WTC11 (cell line): ENCODE results near the gene C3orf85. TPM values are rescaled to one million over a fixed set of nuclear protein-coding genes. Genes with fewer than 3 reads are reported as not detected.

Source experiments
- ATAC-seq: fragments of 200-7000 bp; cut with Tn5 transposase; 2 replicates; pipeline ENCODE4 v1.10.0; 2021; ENCODE audit warnings: mild to moderate bottlenecking, moderate library complexity
- CTCF ChIA-PET: fragments of 300-600 bp; sonication (Branson Sonifier 250); formaldehyde crosslinking; loops from one replicate; lab custom pipeline; 2021; ENCODE audit warnings: antibody characterized with exemption; lab: Charles Lee
- POLR2A ChIA-PET: fragments of 350-600 bp; sonication (Branson Sonifier 250); formaldehyde crosslinking; loops from one replicate; lab custom pipeline; 2021; ENCODE audit warnings: antibody characterized with exemption; lab: Charles Lee
- DNase-seq: peaks from one replicate; pipeline ENCODE4 v3.0.0; 2021; ENCODE audit warnings: low spot score
- H3K27ac Mint-ChIP-seq: 2 replicates; pipeline ENCODE4 v1.8.0; 2021; ENCODE audit warnings: mixed read lengths
- H3K27me3 Mint-ChIP-seq: 2 replicates; pipeline ENCODE4 v1.8.0; 2021; ENCODE audit warnings: low read depth, mild to moderate bottlenecking, moderate library complexity, mixed read lengths
- H3K36me3 Mint-ChIP-seq: 2 replicates; pipeline ENCODE4 v1.8.0; 2021; ENCODE audit warnings: mixed read lengths
- H3K4me1 Mint-ChIP-seq: 2 replicates; pipeline ENCODE4 v1.8.0; 2022; ENCODE audit warnings: mixed read lengths
- H3K4me3 Mint-ChIP-seq: 2 replicates; pipeline ENCODE4 v1.8.0; 2021; ENCODE audit warnings: mild to moderate bottlenecking, moderate library complexity, mixed read lengths
- H3K9me3 Mint-ChIP-seq: 2 replicates; pipeline ENCODE4 v1.8.0; 2021; ENCODE audit warnings: mixed read lengths
- CREB1 ChIP-seq: sonication (generic); formaldehyde crosslinking; IDR thresholded peaks from 2 replicates; pipeline ENCODE4 v1.8.0; 2023; ENCODE audit warnings: mild to moderate bottlenecking, missing genetic modification reagents
- EMX1 ChIP-seq: fragments of 250-450 bp; sonication (Bioruptor Pico); IDR thresholded peaks from 2 replicates; pipeline ENCODE4 v1.8.0; 2021; ENCODE audit warnings: mild to moderate bottlenecking
- ETV6 ChIP-seq: sonication (generic); formaldehyde crosslinking; IDR thresholded peaks from 2 replicates; pipeline ENCODE4 v1.8.1; 2022; ENCODE audit warnings: mild to moderate bottlenecking, missing genetic modification reagents
- FOXP1 ChIP-seq: sonication (generic); formaldehyde crosslinking; IDR thresholded peaks from 2 replicates; pipeline ENCODE4 v1.8.0; 2022; ENCODE audit warnings: missing genetic modification reagents, mild to moderate bottlenecking, moderate library complexity, borderline replicate concordance
- IRF2 ChIP-seq: sonication (generic); formaldehyde crosslinking; IDR thresholded peaks from 2 replicates; pipeline ENCODE4 v1.8.0; 2022; ENCODE audit warnings: low read depth, missing genetic modification reagents, borderline replicate concordance
- MYBL2 ChIP-seq: sonication (generic); formaldehyde crosslinking; IDR thresholded peaks from 2 replicates; pipeline ENCODE4 v1.8.1; 2023; ENCODE audit warnings: mild to moderate bottlenecking, moderate library complexity, missing genetic modification reagents
- NFE2L1 ChIP-seq: sonication (generic); formaldehyde crosslinking; IDR thresholded peaks from 2 replicates; pipeline ENCODE4 v1.8.1; 2023; ENCODE audit warnings: missing genetic modification reagents
- SOX15 ChIP-seq: fragments of 250-450 bp; sonication (Bioruptor Pico); IDR thresholded peaks from 2 replicates; pipeline ENCODE4 v1.9.0; 2021; ENCODE audit warnings: mild to moderate bottlenecking
- TCF7 ChIP-seq: sonication (generic); formaldehyde crosslinking; IDR thresholded peaks from 2 replicates; pipeline ENCODE4 v1.8.0; 2022; ENCODE audit warnings: mild to moderate bottlenecking, low read depth, missing genetic modification reagents, moderate library complexity
- ZNF317 ChIP-seq: sonication (generic); formaldehyde crosslinking; IDR thresholded peaks from 2 replicates; pipeline ENCODE4 v1.8.1; 2023; ENCODE audit warnings: low read depth, mild to moderate bottlenecking, moderate library complexity, missing genetic modification reagents, borderline replicate concordance
- ZNF423 ChIP-seq: fragments of 250-450 bp; sonication (Bioruptor Pico); IDR thresholded peaks from 2 replicates; pipeline ENCODE4 v2.1.2; 2022; ENCODE audit warnings: mild to moderate bottlenecking, moderate library complexity
- total RNA-seq: library from RNA; stranded (reverse); gene quantifications from 3 replicates; pipeline ENCODE4 v1.2.3, GENCODE V29; 2021
- TF ChIP-seq, protein P1 (sequence below): sonication (generic); formaldehyde crosslinking; IDR thresholded peaks from 2 replicates; pipeline ENCODE4 v1.8.1; 2023; ENCODE audit warnings: mild to moderate bottlenecking, moderate library complexity, missing genetic modification reagents
- TF ChIP-seq, protein P2 (sequence below): sonication (generic); formaldehyde crosslinking; IDR thresholded peaks from 2 replicates; pipeline ENCODE4 v1.8.1; 2022; ENCODE audit warnings: low read depth, missing genetic modification reagents, borderline replicate concordance
- TF ChIP-seq, protein P3 (sequence below): fragments of 200-600 bp; IDR thresholded peaks from 2 replicates; pipeline ENCODE4 v1.8.0; 2022; ENCODE audit warnings: antibody characterized with exemption
- TF ChIP-seq, protein P4 (sequence below): sonication (generic); formaldehyde crosslinking; IDR thresholded peaks from 2 replicates; pipeline ENCODE4 v1.8.1; 2023; ENCODE audit warnings: mild to moderate bottlenecking, missing genetic modification reagents, borderline replicate concordance

Gene C3orf85
- total RNA-seq, 1 experiment from 2014 or later = not detected

DNA sequence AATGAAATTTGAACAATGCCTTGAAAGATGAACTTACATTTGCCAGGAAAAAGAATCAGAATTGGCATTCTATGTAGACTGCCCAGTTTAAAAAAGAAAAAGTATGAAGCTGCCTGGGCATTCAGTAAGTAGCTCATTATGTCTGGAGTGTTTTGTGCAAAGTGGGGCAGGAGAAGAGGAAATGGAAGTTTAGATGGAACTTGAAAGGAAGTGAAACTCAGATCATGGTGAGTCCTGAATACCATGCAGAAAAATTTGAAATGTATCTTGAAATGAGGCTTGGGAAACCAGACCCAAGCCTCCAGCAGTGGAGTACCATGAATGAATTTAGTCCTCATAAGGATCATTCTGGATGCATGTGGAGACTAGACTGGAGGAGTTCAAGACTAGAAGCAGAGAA is 13.8 kb upstream of the C3orf85 start:
- ATAC-seq (no peak), DNase-seq (no peak)
- peaks cover 10% of the 10 kb centered on the region for H3K36me3 Mint-ChIP-seq
- no peak overlapping the region for H3K4me3 Mint-ChIP-seq
- H3K27me3 Mint-ChIP-seq = peaks cover 5% of the 10 kb centered on the region
- no peak overlapping the region for H3K27ac Mint-ChIP-seq
- ChIA-PET CTCF (no interaction called here), POLR2A (no interaction called here)
- H3K9me3 Mint-ChIP-seq = peaks cover 10% of the 10 kb centered on the region
- H3K4me1 Mint-ChIP-seq = 0 out of 2 replicates have a peak, but pooled peaks cover 2% of the 10 kb centered on the region
- TF ChIP-seq NFE2L1 (CRISPR knock-in tag) (no peak), CREB1 (CRISPR knock-in tag) (no peak), SOX15 (CRISPR knock-in tag) (no peak), MYBL2 (CRISPR knock-in tag) (no peak), IRF2 (CRISPR knock-in tag) (no peak), FOXP1 (CRISPR knock-in tag) (no peak), ZNF423 (CRISPR knock-in tag) (no peak), ZNF317 (CRISPR knock-in tag) (no peak), TCF7 (no peak)
- TF ChIP-seq, protein P1, sequence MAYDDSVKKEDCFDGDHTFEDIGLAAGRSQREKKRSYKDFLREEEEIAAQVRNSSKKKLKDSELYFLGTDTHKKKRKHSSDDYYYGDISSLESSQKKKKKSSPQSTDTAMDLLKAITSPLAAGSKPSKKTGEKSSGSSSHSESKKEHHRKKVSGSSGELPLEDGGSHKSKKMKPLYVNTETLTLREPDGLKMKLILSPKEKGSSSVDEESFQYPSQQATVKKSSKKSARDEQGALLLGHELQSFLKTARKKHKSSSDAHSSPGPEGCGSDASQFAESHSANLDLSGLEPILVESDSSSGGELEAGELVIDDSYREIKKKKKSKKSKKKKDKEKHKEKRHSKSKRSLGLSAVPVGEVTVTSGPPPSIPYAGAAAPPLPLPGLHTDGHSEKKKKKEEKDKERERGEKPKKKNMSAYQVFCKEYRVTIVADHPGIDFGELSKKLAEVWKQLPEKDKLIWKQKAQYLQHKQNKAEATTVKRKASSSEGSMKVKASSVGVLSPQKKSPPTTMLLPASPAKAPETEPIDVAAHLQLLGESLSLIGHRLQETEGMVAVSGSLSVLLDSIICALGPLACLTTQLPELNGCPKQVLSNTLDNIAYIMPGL = no peak
- TF ChIP-seq, protein P2, sequence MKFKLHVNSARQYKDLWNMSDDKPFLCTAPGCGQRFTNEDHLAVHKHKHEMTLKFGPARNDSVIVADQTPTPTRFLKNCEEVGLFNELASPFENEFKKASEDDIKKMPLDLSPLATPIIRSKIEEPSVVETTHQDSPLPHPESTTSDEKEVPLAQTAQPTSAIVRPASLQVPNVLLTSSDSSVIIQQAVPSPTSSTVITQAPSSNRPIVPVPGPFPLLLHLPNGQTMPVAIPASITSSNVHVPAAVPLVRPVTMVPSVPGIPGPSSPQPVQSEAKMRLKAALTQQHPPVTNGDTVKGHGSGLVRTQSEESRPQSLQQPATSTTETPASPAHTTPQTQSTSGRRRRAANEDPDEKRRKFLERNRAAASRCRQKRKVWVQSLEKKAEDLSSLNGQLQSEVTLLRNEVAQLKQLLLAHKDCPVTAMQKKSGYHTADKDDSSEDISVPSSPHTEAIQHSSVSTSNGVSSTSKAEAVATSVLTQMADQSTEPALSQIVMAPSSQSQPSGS = no peak
- TF ChIP-seq, protein P3, sequence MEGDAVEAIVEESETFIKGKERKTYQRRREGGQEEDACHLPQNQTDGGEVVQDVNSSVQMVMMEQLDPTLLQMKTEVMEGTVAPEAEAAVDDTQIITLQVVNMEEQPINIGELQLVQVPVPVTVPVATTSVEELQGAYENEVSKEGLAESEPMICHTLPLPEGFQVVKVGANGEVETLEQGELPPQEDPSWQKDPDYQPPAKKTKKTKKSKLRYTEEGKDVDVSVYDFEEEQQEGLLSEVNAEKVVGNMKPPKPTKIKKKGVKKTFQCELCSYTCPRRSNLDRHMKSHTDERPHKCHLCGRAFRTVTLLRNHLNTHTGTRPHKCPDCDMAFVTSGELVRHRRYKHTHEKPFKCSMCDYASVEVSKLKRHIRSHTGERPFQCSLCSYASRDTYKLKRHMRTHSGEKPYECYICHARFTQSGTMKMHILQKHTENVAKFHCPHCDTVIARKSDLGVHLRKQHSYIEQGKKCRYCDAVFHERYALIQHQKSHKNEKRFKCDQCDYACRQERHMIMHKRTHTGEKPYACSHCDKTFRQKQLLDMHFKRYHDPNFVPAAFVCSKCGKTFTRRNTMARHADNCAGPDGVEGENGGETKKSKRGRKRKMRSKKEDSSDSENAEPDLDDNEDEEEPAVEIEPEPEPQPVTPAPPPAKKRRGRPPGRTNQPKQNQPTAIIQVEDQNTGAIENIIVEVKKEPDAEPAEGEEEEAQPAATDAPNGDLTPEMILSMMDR = no peak
- TF ChIP-seq, protein P4, sequence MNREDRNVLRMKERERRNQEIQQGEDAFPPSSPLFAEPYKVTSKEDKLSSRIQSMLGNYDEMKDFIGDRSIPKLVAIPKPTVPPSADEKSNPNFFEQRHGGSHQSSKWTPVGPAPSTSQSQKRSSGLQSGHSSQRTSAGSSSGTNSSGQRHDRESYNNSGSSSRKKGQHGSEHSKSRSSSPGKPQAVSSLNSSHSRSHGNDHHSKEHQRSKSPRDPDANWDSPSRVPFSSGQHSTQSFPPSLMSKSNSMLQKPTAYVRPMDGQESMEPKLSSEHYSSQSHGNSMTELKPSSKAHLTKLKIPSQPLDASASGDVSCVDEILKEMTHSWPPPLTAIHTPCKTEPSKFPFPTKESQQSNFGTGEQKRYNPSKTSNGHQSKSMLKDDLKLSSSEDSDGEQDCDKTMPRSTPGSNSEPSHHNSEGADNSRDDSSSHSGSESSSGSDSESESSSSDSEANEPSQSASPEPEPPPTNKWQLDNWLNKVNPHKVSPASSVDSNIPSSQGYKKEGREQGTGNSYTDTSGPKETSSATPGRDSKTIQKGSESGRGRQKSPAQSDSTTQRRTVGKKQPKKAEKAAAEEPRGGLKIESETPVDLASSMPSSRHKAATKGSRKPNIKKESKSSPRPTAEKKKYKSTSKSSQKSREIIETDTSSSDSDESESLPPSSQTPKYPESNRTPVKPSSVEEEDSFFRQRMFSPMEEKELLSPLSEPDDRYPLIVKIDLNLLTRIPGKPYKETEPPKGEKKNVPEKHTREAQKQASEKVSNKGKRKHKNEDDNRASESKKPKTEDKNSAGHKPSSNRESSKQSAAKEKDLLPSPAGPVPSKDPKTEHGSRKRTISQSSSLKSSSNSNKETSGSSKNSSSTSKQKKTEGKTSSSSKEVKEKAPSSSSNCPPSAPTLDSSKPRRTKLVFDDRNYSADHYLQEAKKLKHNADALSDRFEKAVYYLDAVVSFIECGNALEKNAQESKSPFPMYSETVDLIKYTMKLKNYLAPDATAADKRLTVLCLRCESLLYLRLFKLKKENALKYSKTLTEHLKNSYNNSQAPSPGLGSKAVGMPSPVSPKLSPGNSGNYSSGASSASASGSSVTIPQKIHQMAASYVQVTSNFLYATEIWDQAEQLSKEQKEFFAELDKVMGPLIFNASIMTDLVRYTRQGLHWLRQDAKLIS (CRISPR knock-in tag) = no peak

DNA sequence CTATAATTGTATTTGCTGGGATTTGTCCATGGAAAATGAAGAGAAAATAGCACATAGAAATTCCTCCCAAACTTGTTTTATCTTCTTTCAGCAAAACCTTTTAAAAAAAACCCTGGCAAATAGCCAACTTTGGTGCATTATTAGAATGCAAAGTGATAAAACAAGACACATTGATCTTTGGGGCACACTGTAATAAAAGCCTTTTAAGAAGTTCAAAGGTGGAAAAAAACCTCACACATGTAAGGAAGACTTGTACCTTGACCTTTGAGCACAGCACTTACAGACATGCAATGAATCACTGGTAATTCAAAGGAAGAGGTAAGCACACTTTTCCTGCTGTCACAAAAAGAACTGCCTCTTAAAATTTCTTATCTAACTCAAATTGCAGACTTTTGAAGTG is 10.6 kb upstream of the C3orf85 start:
- Mint-ChIP-seq H3K4me3 (no peak overlapping the region), H3K27ac (no peak overlapping the region), H3K27me3 (peaks cover 5% of the 10 kb centered on the region), H3K9me3 (peaks cover 23% of the 10 kb centered on the region), H3K4me1 (0 out of 2 replicates have a peak, but pooled peaks cover 2% of the 10 kb centered on the region), H3K36me3 (peaks cover 13% of the 10 kb centered on the region)
- DNase-seq (no peak), ATAC-seq (no peak)
- TF ChIP-seq EMX1 (CRISPR knock-in tag) (no peak), MYBL2 (CRISPR knock-in tag) (no peak), ETV6 (no peak)
- TF ChIP-seq, protein P4 (CRISPR knock-in tag) = no peak
- ChIA-PET CTCF (no interaction called here), POLR2A (no interaction called here)
